GM12892 (cell line): ENCODE data around the gene RPS6KA2.

Source experiments
- POLR2A ChIP-seq: IDR thresholded peaks from 2 replicates; pipeline ENCODE4 v1.6.1; 2011; ENCODE audit warnings: low read depth, low read length, control low read depth
- TAF1 ChIP-seq: IDR thresholded peaks from 2 replicates; pipeline ENCODE4 v1.6.1; 2011; ENCODE audit warnings: low read depth, mild to moderate bottlenecking, control low read depth, low read length, borderline replicate concordance

DNA sequence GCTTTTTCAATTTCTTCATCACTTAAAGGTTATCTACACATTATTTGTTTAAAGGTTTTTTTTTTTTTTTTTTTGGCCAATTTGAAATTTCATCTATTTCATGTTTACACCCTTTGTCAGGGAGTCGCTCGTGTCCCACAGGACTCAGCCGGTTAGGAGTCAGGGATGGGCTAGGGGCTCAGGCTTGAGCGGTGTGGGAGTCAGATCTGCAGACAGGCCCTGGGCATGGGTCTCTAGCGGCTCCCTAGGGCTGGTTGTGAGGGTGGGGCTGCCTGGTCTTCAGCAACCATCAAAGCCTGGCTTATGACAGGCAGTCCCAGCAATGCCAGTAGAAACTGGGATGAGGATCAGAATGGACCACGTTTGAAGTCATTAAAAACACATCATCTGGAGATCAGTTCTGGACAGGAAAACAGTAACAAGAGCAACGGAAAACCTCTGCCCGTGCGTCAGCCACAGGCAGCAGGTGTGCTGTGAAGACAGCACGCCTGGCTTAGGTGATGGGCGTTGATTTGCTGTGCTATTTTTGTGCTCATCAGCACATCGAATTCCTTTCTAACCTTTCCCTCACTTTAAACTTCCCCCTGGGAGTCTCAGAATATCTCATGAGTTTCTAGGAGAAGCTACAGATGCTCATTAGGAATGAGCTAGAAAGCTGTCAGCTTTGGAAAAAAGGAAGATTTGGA, 153.0 kb downstream of the RPS6KA2 start:
- TF ChIP-seq TAF1 (no peak), POLR2A (no peak)
